ENCODE data around the gene GIPC3.

- TF ChIP-seq CTCF (IDR thresholded peaks at IDR 0.05) (no peak), POLR2A (IDR thresholded peaks at IDR 0.05) (no peak), EP300 (IDR thresholded peaks at IDR 0.05) (no peak)
Measured at GRCh38 chr19:3613818-3614661, 28.8 kb downstream of the GIPC3 start.

Data from ovary (tissue), 3 donors.